Endothelial cell of umbilical vein (primary cell): ENCODE results near the gene PIK3CB. TPM values are rescaled to one million over a fixed set of nuclear protein-coding genes. Genes with fewer than 3 reads are reported as not detected.
A peak's percentile ranks its signal among the peaks of the same experiment; 100 is the strongest.
"Not testable (repeated sequence)": the region's sequence is repeated elsewhere in the genome, so short reads cannot be mapped to it uniquely, and the experiment has no call there.

ENCODE experiments used
- BruUV-seq: library from RNA; stranded (reverse); fragments of 400-500 nt; replicated peaks from 2 replicates; lab custom pipeline; 2021; lab: Mats Ljungman, UMichigan
- CTCF ChIA-PET: fragments of 300-600, 350-600 bp; sonication (Branson Sonifier 250); formaldehyde crosslinking; loops from one replicate; lab custom pipeline; 2021; ENCODE audit warnings: antibody characterized with exemption, inconsistent platforms; lab: Charles Lee
- POLR2A ChIA-PET: fragments of 300-600, 350-600 bp; sonication (Branson Sonifier 250); formaldehyde crosslinking; loops from one replicate; lab custom pipeline; 2021; ENCODE audit warnings: antibody characterized with exemption, inconsistent platforms; lab: Charles Lee
- DNase-seq: peaks from one replicate; pipeline ENCODE4 v3.0.0-alpha.2; 2011; ENCODE audit warnings: low read depth, low spot score
- FAIRE-seq: peaks from 2 replicates; lab custom pipeline; 2011; peaks lifted over from hg19 to GRCh38; lab: Jason Lieb, UNC
- H2AFZ ChIP-seq: 2 replicates; pipeline ENCODE4 v1.6.0; 2012; ENCODE audit warnings: low read depth, low read length, control low read depth, inconsistent platforms
- H3K27ac ChIP-seq: 2 replicates; pipeline ENCODE4 v1.5.1; 2011; ENCODE audit warnings: low read depth, mild to moderate bottlenecking, control low read depth, low read length, moderate library complexity; ENCODE audit not compliant: insufficient read depth
- H3K27me3 ChIP-seq, 2 experiments: 2 replicates each; pipeline versions ENCODE4 v1.6.0 to v1.6.1; 2011; ENCODE audit warnings: low read length in 2 of 2, mixed read lengths in 1 of 2; ENCODE audit not compliant: control insufficient read depth in 2 of 2, insufficient read depth in 2 of 2
- H3K36me3 ChIP-seq, 2 experiments: 2 replicates in 1 of 2; 3 replicates in 1 of 2; pipeline ENCODE4 v1.5.1; 2011; ENCODE audit warnings: low read length in 2 of 2, mild to moderate bottlenecking in 1 of 2, moderate library complexity in 1 of 2; ENCODE audit not compliant: control insufficient read depth in 2 of 2, insufficient read depth in 2 of 2; ENCODE audit errors: extremely low read depth in 1 of 2
- H3K4me1 ChIP-seq: 3 replicates; pipeline ENCODE4 v1.5.1; 2011; ENCODE audit warnings: mild to moderate bottlenecking, low read length; ENCODE audit not compliant: control insufficient read depth, insufficient read depth; ENCODE audit errors: extremely low read depth
- H3K4me2 ChIP-seq: 2 replicates; pipeline ENCODE4 v1.6.1; 2011; ENCODE audit warnings: low read length, control low read depth, mixed read lengths; ENCODE audit not compliant: insufficient read depth
- H3K4me3 ChIP-seq, 3 experiments: fragments of 200-600 bp in 1 of 3; sonication (generic), shearing (Covaris generic) in 1 of 3; replicated peaks in 1 of 3; 2 replicates each; pipeline ENCODE4 v1.5.1; 2011 to 2016; ENCODE audit warnings: control low read depth in 3 of 3, low read length in 3 of 3, mild to moderate bottlenecking in 2 of 3, inconsistent platforms in 1 of 3, low read depth in 1 of 3, moderate library complexity in 1 of 3; ENCODE audit not compliant: insufficient read depth in 1 of 3
- H3K79me2 ChIP-seq: 2 replicates; pipeline ENCODE4 v1.6.0; 2012; ENCODE audit warnings: low read length, inconsistent platforms; ENCODE audit not compliant: control insufficient read depth, insufficient read depth
- H3K9ac ChIP-seq: replicated peaks from 2 replicates; pipeline ENCODE3; 2011; ENCODE audit warnings: low read length, control low read depth; ENCODE audit not compliant: insufficient read depth; ENCODE audit errors: extremely low read depth
- H3K9me1 ChIP-seq: replicated peaks from 3 replicates; pipeline ENCODE4 v1.6.0; 2011; ENCODE audit warnings: mild to moderate bottlenecking, low read length; ENCODE audit not compliant: control insufficient read depth, insufficient read depth; ENCODE audit errors: extremely low read depth
- H3K9me3 ChIP-seq: replicated peaks from 2 replicates; pipeline ENCODE4 v1.5.1; 2012; ENCODE audit warnings: low read length, inconsistent platforms; ENCODE audit not compliant: control insufficient read depth, insufficient read depth
- H4K20me1 ChIP-seq: replicated peaks from 2 replicates; pipeline ENCODE3; 2011; ENCODE audit warnings: mild to moderate bottlenecking, low read length; ENCODE audit not compliant: control insufficient read depth, insufficient read depth; ENCODE audit errors: extremely low read depth
- CTCF ChIP-seq, 2 donors: IDR thresholded peaks; 1 replicate in 1 of 2; 2 replicates in 1 of 2; pipeline ENCODE4 v1.5.1; 2011; ENCODE audit warnings: low read length in 2 of 2, mild to moderate bottlenecking in 2 of 2, moderate library complexity in 2 of 2, control low read depth in 1 of 2, inconsistent platforms in 1 of 2, low read depth in 1 of 2; ENCODE audit not compliant: insufficient read depth in 1 of 2; ENCODE audit errors: extremely low read depth in 1 of 2
- MYC ChIP-seq: IDR thresholded peaks from one replicate; pipeline ENCODE4 v1.6.1; 2011; ENCODE audit warnings: mild to moderate bottlenecking, low read depth, low read length
- POLR2AphosphoS5 ChIP-seq: IDR thresholded peaks from 2 replicates; pipeline ENCODE4 v1.6.1; 2012; ENCODE audit warnings: low read depth, mild to moderate bottlenecking, control low read depth, low read length, moderate library complexity; ENCODE audit not compliant: insufficient read depth
- dilution Hi-C: fragments of 300-500 bp; cut with MboI; formaldehyde crosslinking; loops from one replicate; pipeline ENCODE4 v1.15.0; 2019; ENCODE audit warnings: low sequenced_read_pairs; ENCODE audit not compliant: extremely low pct_ligation_motif_present
- intact Hi-C: fragments of 100-400 bp; cut with micrococcal nuclease; formaldehyde crosslinking; loops from one replicate; pipeline ENCODE4 v1.10.0; 2022
- polyA plus RNA-seq, 4 experiments: library from polyadenylated mRNA; depleted of rRNA in 3 of 4; stranded (reverse) in 3 of 4; unstranded in 1 of 4; fragments of >200 nt; gene quantifications; 2 replicates each; pipeline versions ENCODE4 v1.2.1 to v1.2.3, GENCODE V29; 2011 to 2012; ENCODE audit warnings: missing spikeins in 1 of 4
- total RNA-seq: library from RNA; stranded (reverse); gene quantifications from 2 replicates; pipeline ENCODE4 v1.2.3, GENCODE V29; 2021

PIK3CB gene
- total and polyA plus RNA-seq, 2 donors (not counting 3 experiments of a cell fraction or from before 2014, with no cell fraction given) = 9.0 to 29.8 TPM

GRCh38 chr3:138824114-138824506 lies 10.6 kb downstream of the PIK3CB start:
- H3K4me2 ChIP-seq = peak overlapping the region; percentile 32
- dilution Hi-C loops = no loop called here
- FAIRE-seq = peak; percentile 26

GRCh38 chr3:138820379-138820778 lies 14.3 kb downstream of the PIK3CB start:
- H3K9me1 ChIP-seq, H3K9me3 ChIP-seq, BruUV-seq, H3K36me3 ChIP-seq, H3K4me3 ChIP-seq, dilution Hi-C loops, H2AFZ ChIP-seq, DNase-seq, H3K27me3 ChIP-seq, H4K20me1 ChIP-seq, H3K4me2 ChIP-seq, POLR2A ChIA-PET, FAIRE-seq, H3K9ac ChIP-seq, H3K27ac ChIP-seq: not testable (repeated sequence)
- CTCF ChIA-PET = interaction anchor here (0.7 kb wide), 1 partner anchor 95 kb away, joined by 4 read pairs; no protein-coding TSS in a partner anchor
- Histone ChIP-seq H3K79me2 (peaks cover 50% of the 10 kb centered on the region), H3K4me1 (peaks cover 15% of the 10 kb centered on the region)
- intact Hi-C loops = loop anchor here (5.0 kb wide), 1 partner anchor 33 kb away; no protein-coding TSS in a partner anchor

More at GRCh38 chr3:138824114-138824506, 10.6 kb downstream of the PIK3CB start:
- Histone ChIP-seq H3K9me3 (no peaks in the 10 kb centered on the region), H3K9me1 (no peaks in the 10 kb centered on the region), H2AFZ (no peak overlapping the region), H3K27me3 (no peaks in the 10 kb centered on the region), H3K79me2 (peaks cover 49% of the 10 kb centered on the region), H3K27ac (peak overlapping the region; percentile 71), H3K4me1 (peaks cover 10% of the 10 kb centered on the region), H4K20me1 (no peaks in the 10 kb centered on the region), H3K4me3 (no peak overlapping the region), H3K9ac (peak overlapping the region; percentile 29), H3K36me3 (peaks cover 0 to 3% of the 10 kb centered on the region in 2 experiments)
- CTCF ChIA-PET = interaction anchor here (1.1 to 5.7 kb wide), 5 partner anchors 16 to 230 kb away, joined by 3 to 66 read pairs (median 4); partner anchors contain the start of gene CEP70
- intact Hi-C loops = loop anchor here (2.0 to 5.0 kb wide), 2 partner anchors 37 to 91 kb away; no protein-coding TSS in a partner anchor
- POLR2A ChIA-PET = no interaction called here
- no TSS peak for BruUV-seq
- DNase-seq = no peak
- TF ChIP-seq POLR2AphosphoS5 (no peak), MYC (no peak), CTCF (IDR thresholded peaks at IDR 0.05; ENCODE audit: extremely low read depth in 1 of 2, insufficient read depth in 1 of 2, low read depth in 1 of 2, low read length in 2 of 2) (no peak)
